Naive thymus-derived CD4-positive, alpha-beta T cell (primary cell): ENCODE data around the gene HPS3. TPM values are rescaled to one million over a fixed set of nuclear protein-coding genes. Genes with fewer than 3 reads are reported as not detected.

Experiments used
- ATAC-seq: fragments of 150-1000 bp; cut with Tn5 transposase; 2 replicates; pipeline ENCODE4 v1.10.0; 2021; ENCODE audit warnings: mild to moderate bottlenecking, moderate library complexity
- CTCF ChIA-PET: fragments of 350-600 bp; sonication (Branson Sonifier 250); formaldehyde crosslinking; loops from one replicate; lab custom pipeline; 2021; ENCODE audit warnings: antibody characterized with exemption; lab: Charles Lee
- POLR2A ChIA-PET: fragments of 350-600 bp; sonication (Branson Sonifier 250); formaldehyde crosslinking; loops from one replicate; lab custom pipeline; 2021; ENCODE audit warnings: antibody characterized with exemption, inconsistent platforms; lab: Charles Lee
- DNase-seq, 9 donors: peaks; one replicate each; pipeline versions ENCODE4 v3.0.0 to v3.0.0-alpha.2; 2020 to 2022; ENCODE audit warnings: mixed read lengths in 1 of 9
- H3K27ac ChIP-seq: one replicate; pipeline ENCODE4 v1.7.0; 2013; ENCODE audit warnings: mild to moderate bottlenecking, low read depth, low read length, moderate library complexity
- H3K27me3 ChIP-seq, 2 donors: one replicate each; pipeline ENCODE4 v1.7.0; 2013; ENCODE audit warnings: low read length in 2 of 2, mild to moderate bottlenecking in 2 of 2, moderate library complexity in 2 of 2; ENCODE audit not compliant: control insufficient read depth in 2 of 2, insufficient read depth in 2 of 2
- H3K36me3 ChIP-seq, 3 experiments: 1 replicate in 2 of 3; 2 replicates in 1 of 3; pipeline ENCODE4 v1.7.0; 2013; ENCODE audit warnings: low read length in 3 of 3, mild to moderate bottlenecking in 3 of 3, moderate library complexity in 1 of 3; ENCODE audit not compliant: insufficient read depth in 3 of 3, control insufficient read depth in 2 of 3
- H3K4me1 ChIP-seq, 2 donors: one replicate each; pipeline ENCODE4 v1.7.0; 2013; ENCODE audit warnings: low read length in 2 of 2, mild to moderate bottlenecking in 2 of 2, moderate library complexity in 1 of 2; ENCODE audit not compliant: control insufficient read depth in 2 of 2, insufficient read depth in 2 of 2
- H3K4me3 ChIP-seq: 2 replicates; pipeline ENCODE4 v1.7.0; 2013; ENCODE audit warnings: mild to moderate bottlenecking, low read length
- H3K9me3 ChIP-seq, 3 experiments: 1 replicate in 2 of 3; 2 replicates in 1 of 3; pipeline ENCODE4 v1.7.0; 2013; ENCODE audit warnings: low read length in 3 of 3; ENCODE audit not compliant: control insufficient read depth in 2 of 3
- H3K27ac Mint-ChIP-seq, 9 donors: one replicate each; pipeline ENCODE4 v1.8.0; 2020 to 2022; ENCODE audit warnings: mixed read lengths in 9 of 9, mild to moderate bottlenecking in 8 of 9, moderate library complexity in 5 of 9, inconsistent platforms in 2 of 9
- H3K27me3 Mint-ChIP-seq, 5 donors: one replicate each; pipeline ENCODE4 v1.8.0; 2021 to 2022; ENCODE audit warnings: mixed read lengths in 5 of 5, mild to moderate bottlenecking in 1 of 5
- H3K36me3 Mint-ChIP-seq, 5 donors: one replicate each; pipeline ENCODE4 v1.8.0; 2020 to 2022; ENCODE audit warnings: mixed read lengths in 5 of 5, mild to moderate bottlenecking in 3 of 5, inconsistent platforms in 1 of 5
- H3K4me1 Mint-ChIP-seq, 7 donors: one replicate each; pipeline ENCODE4 v1.8.0; 2020 to 2022; ENCODE audit warnings: mixed read lengths in 7 of 7, mild to moderate bottlenecking in 3 of 7, inconsistent platforms in 1 of 7
- H3K4me3 Mint-ChIP-seq, 10 donors: one replicate each; pipeline ENCODE4 v1.8.0; 2020 to 2022; ENCODE audit warnings: mild to moderate bottlenecking in 10 of 10, mixed read lengths in 10 of 10, moderate library complexity in 6 of 10, inconsistent platforms in 2 of 10
- H3K9me3 Mint-ChIP-seq, 11 donors: one replicate each; pipeline ENCODE4 v1.8.0; 2020 to 2022; ENCODE audit warnings: mixed read lengths in 11 of 11, mild to moderate bottlenecking in 4 of 11, inconsistent platforms in 1 of 11, moderate library complexity in 1 of 11
- intact Hi-C, 2 donors: fragments of 100-400 bp; cut with micrococcal nuclease; formaldehyde crosslinking; loops; one replicate each; pipeline ENCODE4 v1.15.1; 2023
- polyA plus RNA-seq, 2 donors: library from polyadenylated mRNA; unstranded; fragments of 300-500 nt; fragmentation: Illumina TruSeq; gene quantifications; one replicate each; pipeline ENCODE4 v1.2.3, GENCODE V29; 2021
- total RNA-seq, 6 experiments: library from RNA in 5 of 6; stranded (reverse) in 5 of 6; gene quantifications; 1 replicate in 5 of 6; 2 replicates in 1 of 6; pipeline ENCODE4 v1.2.3 and lab custom pipeline; 2021 to 2026

The HPS3 gene, protein sequence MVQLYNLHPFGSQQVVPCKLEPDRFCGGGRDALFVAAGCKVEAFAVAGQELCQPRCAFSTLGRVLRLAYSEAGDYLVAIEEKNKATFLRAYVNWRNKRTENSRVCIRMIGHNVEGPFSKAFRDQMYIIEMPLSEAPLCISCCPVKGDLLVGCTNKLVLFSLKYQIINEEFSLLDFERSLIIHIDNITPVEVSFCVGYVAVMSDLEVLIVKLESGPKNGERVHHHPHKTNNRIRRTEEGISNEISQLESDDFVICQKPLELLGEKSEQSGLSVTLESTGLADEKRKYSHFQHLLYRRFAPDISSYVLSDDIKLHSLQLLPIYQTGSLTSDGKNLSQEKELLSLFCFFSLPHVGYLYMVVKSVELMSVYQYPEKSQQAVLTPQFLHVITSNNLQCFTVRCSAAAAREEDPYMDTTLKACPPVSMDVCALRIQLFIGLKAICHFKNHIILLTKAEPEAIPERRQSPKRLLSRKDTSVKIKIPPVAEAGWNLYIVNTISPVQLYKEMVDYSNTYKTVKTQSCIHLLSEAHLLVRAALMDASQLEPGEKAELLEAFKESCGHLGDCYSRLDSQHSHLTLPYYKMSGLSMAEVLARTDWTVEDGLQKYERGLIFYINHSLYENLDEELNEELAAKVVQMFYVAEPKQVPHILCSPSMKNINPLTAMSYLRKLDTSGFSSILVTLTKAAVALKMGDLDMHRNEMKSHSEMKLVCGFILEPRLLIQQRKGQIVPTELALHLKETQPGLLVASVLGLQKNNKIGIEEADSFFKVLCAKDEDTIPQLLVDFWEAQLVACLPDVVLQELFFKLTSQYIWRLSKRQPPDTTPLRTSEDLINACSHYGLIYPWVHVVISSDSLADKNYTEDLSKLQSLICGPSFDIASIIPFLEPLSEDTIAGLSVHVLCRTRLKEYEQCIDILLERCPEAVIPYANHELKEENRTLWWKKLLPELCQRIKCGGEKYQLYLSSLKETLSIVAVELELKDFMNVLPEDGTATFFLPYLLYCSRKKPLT
- total RNA-seq, result 10 to 100 TPM; 13.6 to 25.8 (median 23.4) TPM
- 10 to 100 TPM; 32.9 to 33.5 TPM for polyA plus RNA-seq
- total RNA-seq (lab: John Stamatoyannopoulos, UW), result 29.9 reads per million, percentile 59 among the genes with 10 or more reads in this experiment

GRCh38 chr3:149129326-149130205 is at the start of gene HPS3:
Gene HPS3, plus strand, starts transcription at chr3:149129638. Its CDS starts 86 bp downstream, at chr3:149129724.
- POLR2A ChIA-PET, result interaction anchor here (0.7 to 2.4 kb wide), 6 partner anchors 9 to 623 kb away, joined by 4 to 9 read pairs (median 6); partner anchors contain the start of genes COMMD2 and GYG1

GRCh38 chr3:149080011-149080698 is 49.3 kb upstream of the HPS3 start:
- DNase-seq (no peak), ATAC-seq (no peak)
- Histone ChIP-seq H3K4me3 (no peak overlapping the region), H3K9me3 (no peaks in the 10 kb centered on the region), H3K36me3 (peaks cover 0 to 9% (median 0%) of the 10 kb centered on the region in 3 experiments), H3K4me1 (peaks cover 0 to 8% of the 10 kb centered on the region in 2 donors), H3K27me3 (no peaks in the 10 kb centered on the region), H3K27ac (no peak overlapping the region)
- no peak overlapping the region for H3K27ac Mint-ChIP-seq
- ChIA-PET POLR2A (no interaction called here), CTCF (no interaction called here)
- no peak overlapping the region for H3K4me3 Mint-ChIP-seq
- no peaks in the 10 kb centered on the region for H3K27me3 Mint-ChIP-seq
- peaks cover 9 to 30% (median 20%) of the 10 kb centered on the region in 7 donors for H3K4me1 Mint-ChIP-seq
- peaks cover 3 to 23% (median 5%) of the 10 kb centered on the region in 5 donors for H3K36me3 Mint-ChIP-seq
- H3K9me3 Mint-ChIP-seq, result no peaks in the 10 kb centered on the region
- intact Hi-C loops, result loop anchor here (2.0 to 10.0 kb wide), 2 partner anchors 15 to 125 kb away; no protein-coding TSS in a partner anchor

More at GRCh38 chr3:149129326-149130205, at the start of gene HPS3:
- peak; percentile 94 for ATAC-seq
- H3K9me3 Mint-ChIP-seq, result no peaks in the 10 kb centered on the region
- Histone ChIP-seq H3K9me3 (no peaks in the 10 kb centered on the region), H3K36me3 (peaks cover 0 to 8% (median 0%) of the 10 kb centered on the region in 3 experiments), H3K4me1 (peaks cover 25 to 27% of the 10 kb centered on the region in 2 donors), H3K4me3 (peak within 1 kb of the TSS; percentile 96), H3K27me3 (no peaks in the 10 kb centered on the region), H3K27ac (peak within 1 kb of the TSS; percentile 70)
- CTCF ChIA-PET, result interaction anchor here (0.6 to 5.2 kb wide), 4 partner anchors 9 to 1158 kb away, joined by 3 to 27 read pairs (median 4); no protein-coding TSS in a partner anchor
- H3K4me3 Mint-ChIP-seq, result peak within 1 kb of the TSS; percentile 92 to 99 (median 96)
- intact Hi-C loops, result loop anchor here (1.0 to 5.0 kb wide), 10 partner anchors 8 to 683 kb away; partner anchors contain the start of genes GYG1 (in 2 of the 2), HLTF (in 2 of the 2), RNF13 (in 2 of the 2) and COMMD2 (in 1 of the 2)
- H3K4me1 Mint-ChIP-seq, result peaks cover 20 to 53% (median 47%) of the 10 kb centered on the region in 7 donors
- DNase-seq, result peak; percentile 62 to 87 (median 71)
- H3K27ac Mint-ChIP-seq, result peak within 1 kb of the TSS; percentile 84 to 96 (median 90)
- H3K27me3 Mint-ChIP-seq, result peaks cover 0 to 24% (median 8%) of the 10 kb centered on the region in 5 donors
- H3K36me3 Mint-ChIP-seq, result peaks cover 0 to 10% (median 0%) of the 10 kb centered on the region in 5 donors

GRCh38 chr3:149080699-149081091 is 48.7 kb upstream of the HPS3 start:
- H3K27me3 ChIP-seq, result no peaks in the 10 kb centered on the region
- Mint-ChIP-seq H3K4me3 (no peak overlapping the region), H3K9me3 (no peaks in the 10 kb centered on the region), H3K27me3 (no peaks in the 10 kb centered on the region), H3K4me1 (peaks cover 14 to 33% (median 24%) of the 10 kb centered on the region in 7 donors), H3K27ac (no peak overlapping the region), H3K36me3 (peaks cover 3 to 21% (median 5%) of the 10 kb centered on the region in 5 donors)
- CTCF ChIA-PET, result no interaction called here
- POLR2A ChIA-PET, result no interaction called here
- no peaks in the 10 kb centered on the region for H3K9me3 ChIP-seq
- no peak for DNase-seq
- no peak overlapping the region for H3K4me3 ChIP-seq
- peaks cover 0 to 9% (median 0%) of the 10 kb centered on the region in 3 experiments for H3K36me3 ChIP-seq
- peaks cover 0 to 13% of the 10 kb centered on the region in 2 donors for H3K4me1 ChIP-seq
- intact Hi-C loops, result loop anchor here (2.0 to 10.0 kb wide), 2 partner anchors 16 to 126 kb away; no protein-coding TSS in a partner anchor
- no peak for ATAC-seq
- H3K27ac ChIP-seq, result no peak overlapping the region

DNA sequence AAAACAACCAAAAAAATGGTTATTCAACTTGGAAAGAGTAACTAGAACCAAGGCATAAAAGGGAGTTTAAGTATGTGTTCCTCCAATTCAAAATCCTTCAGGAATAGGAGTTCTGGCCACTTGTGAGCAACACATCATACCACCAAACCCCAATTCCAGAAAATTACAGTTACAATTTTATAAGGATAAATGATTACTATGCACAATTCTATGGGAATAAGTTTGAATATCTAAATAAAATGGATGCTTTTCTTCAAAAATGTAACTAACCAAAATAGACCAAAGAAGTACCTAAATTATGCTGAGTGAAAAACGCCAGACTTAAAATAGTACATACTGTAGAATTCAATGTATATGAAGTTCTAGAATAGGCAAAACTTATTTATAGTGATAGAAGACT is 47.7 kb upstream of the HPS3 start:
- ATAC-seq (no peak), DNase-seq (no peak)
- ChIA-PET POLR2A (no interaction called here), CTCF (no interaction called here)
- Mint-ChIP-seq H3K9me3 (peaks cover 0 to 1% (median 0%) of the 10 kb centered on the region in 11 donors), H3K27me3 (no peaks in the 10 kb centered on the region), H3K36me3 (peaks cover 3 to 21% (median 5%) of the 10 kb centered on the region in 5 donors), H3K27ac (no peak overlapping the region), H3K4me3 (no peak overlapping the region), H3K4me1 (peaks cover 17 to 39% (median 26%) of the 10 kb centered on the region in 7 donors)
- Histone ChIP-seq H3K36me3 (peaks cover 0 to 9% (median 0%) of the 10 kb centered on the region in 3 experiments), H3K4me1 (peaks cover 2 to 15% of the 10 kb centered on the region in 2 donors), H3K9me3 (no peaks in the 10 kb centered on the region), H3K27ac (no peak overlapping the region), H3K4me3 (no peak overlapping the region), H3K27me3 (no peaks in the 10 kb centered on the region)
- intact Hi-C loops, result loop anchor here (2.0 to 10.0 kb wide), 2 partner anchors 17 to 127 kb away; no protein-coding TSS in a partner anchor

- H3K27ac Mint-ChIP-seq, result peak overlapping the region; percentile 54 to 95 (median 86)
These were observed 43.6 kb upstream of the HPS3 start for GRCh38 chr3:149085828-149086231.

More at GRCh38 chr3:149085828-149086231, 43.6 kb upstream of the HPS3 start:
- peaks cover 4 to 18% of the 10 kb centered on the region in 2 donors for H3K4me1 ChIP-seq
- Mint-ChIP-seq H3K9me3 (peaks cover 0 to 1% (median 0%) of the 10 kb centered on the region in 11 donors), H3K27me3 (no peaks in the 10 kb centered on the region), H3K36me3 (peaks cover 0 to 9% (median 3%) of the 10 kb centered on the region in 5 donors), H3K4me3 (peak overlapping the region; percentile 84 to 100 (median 97)), H3K4me1 (peaks cover 15 to 29% (median 22%) of the 10 kb centered on the region in 7 donors)
- CTCF ChIA-PET, result interaction anchor here (0.7 kb wide), 1 partner anchor 33 kb away, joined by 3 read pairs; no protein-coding TSS in a partner anchor
- H3K4me3 ChIP-seq, result peak overlapping the region; percentile 97
- no peaks in the 10 kb centered on the region for H3K9me3 ChIP-seq
- DNase-seq, result peak in 5 of 9 donors; percentile 9 to 46 (median 38)
- H3K27me3 ChIP-seq, result no peaks in the 10 kb centered on the region
- POLR2A ChIA-PET, result interaction anchor here (0.6 to 1.7 kb wide), 2 partner anchors 83 to 94 kb away, joined by 3 to 4 read pairs; no protein-coding TSS in a partner anchor
- no peaks in the 10 kb centered on the region for H3K36me3 ChIP-seq
- ATAC-seq, result peak; percentile 54
- intact Hi-C loops, result loop anchor here (1.0 to 10.0 kb wide), 12 partner anchors 34 to 1676 kb away; partner anchors contain the start of genes GYG1 (in 2 of the 2), HPS3 (in 2 of the 2), RNF13 (in 2 of the 2) and COMMD2 (in 1 of the 2)
- H3K27ac ChIP-seq, result peak overlapping the region; percentile 64
